Neuronal stem cell (in vitro differentiated cells): ENCODE measurements around the gene KCNQ1.

Experiments
- DNase-seq: peaks from one replicate; pipeline ENCODE4 v3.0.0-alpha.2; 2013; ENCODE audit warnings: low spot score
- H2AFZ ChIP-seq: one replicate; pipeline ENCODE4 v1.6.1; 2013; ENCODE audit warnings: mild to moderate bottlenecking, low read length, inconsistent platforms
- H2AK5ac ChIP-seq: 2 replicates; pipeline ENCODE4 v1.6.1; 2013; ENCODE audit warnings: low read depth, mild to moderate bottlenecking, inconsistent platforms, low read length, moderate library complexity, mixed read lengths
- H2BK120ac ChIP-seq: 2 replicates; pipeline ENCODE4 v1.6.1; 2013; ENCODE audit warnings: low read depth, mild to moderate bottlenecking, inconsistent platforms, low read length, moderate library complexity, mixed read lengths
- H2BK12ac ChIP-seq: one replicate; pipeline ENCODE4 v1.6.1; 2013; ENCODE audit warnings: low read length, inconsistent platforms
- H2BK15ac ChIP-seq: 2 replicates; pipeline ENCODE4 v1.6.1; 2013; ENCODE audit warnings: mild to moderate bottlenecking, low read length, inconsistent platforms, mixed read lengths
- H2BK5ac ChIP-seq: one replicate; pipeline ENCODE4 v1.6.1; 2013; ENCODE audit warnings: inconsistent platforms, mild to moderate bottlenecking, low read length, moderate library complexity
- H3K14ac ChIP-seq: one replicate; pipeline ENCODE4 v1.6.1; 2013; ENCODE audit warnings: low read length, inconsistent platforms
- H3K18ac ChIP-seq: 2 replicates; pipeline ENCODE4 v1.6.1; 2013; ENCODE audit warnings: low read length, inconsistent platforms
- H3K23ac ChIP-seq: 2 replicates; pipeline ENCODE4 v1.6.1; 2013; ENCODE audit warnings: low read depth, mild to moderate bottlenecking, mixed read lengths, low read length, inconsistent platforms; ENCODE audit not compliant: poor library complexity
- H3K27ac ChIP-seq: replicated peaks from 3 replicates; pipeline ENCODE4 v1.5.1; 2013; ENCODE audit warnings: low read length, inconsistent platforms
- H3K27me3 ChIP-seq, 3 experiments: 2 replicates each; pipeline ENCODE4 v1.6.1; 2013; ENCODE audit warnings: low read length in 3 of 3, mild to moderate bottlenecking in 2 of 3, inconsistent platforms in 1 of 3, low read depth in 1 of 3, mixed read lengths in 1 of 3, moderate library complexity in 1 of 3; ENCODE audit not compliant: control insufficient read depth in 3 of 3, insufficient read depth in 3 of 3
- H3K36me3 ChIP-seq, 2 donors: replicated peaks in 1 of 2; 2 replicates each; pipeline ENCODE4 v1.6.1; 2013; ENCODE audit warnings: low read length in 2 of 2; ENCODE audit not compliant: control insufficient read depth in 2 of 2, insufficient read depth in 2 of 2
- H3K4ac ChIP-seq: 2 replicates; pipeline ENCODE4 v1.6.1; 2013; ENCODE audit warnings: inconsistent platforms, mild to moderate bottlenecking, low read length, moderate library complexity
- H3K4me1 ChIP-seq, 2 donors: 1 replicate in 1 of 2; 2 replicates in 1 of 2; pipeline ENCODE4 v1.6.1; 2013; ENCODE audit warnings: low read length in 2 of 2, low read depth in 1 of 2; ENCODE audit not compliant: control insufficient read depth in 2 of 2, insufficient read depth in 1 of 2
- H3K4me2 ChIP-seq: one replicate; pipeline ENCODE4 v1.6.1; 2013; ENCODE audit warnings: mild to moderate bottlenecking, low read length, inconsistent platforms; ENCODE audit not compliant: insufficient read depth, poor library complexity, severe bottlenecking
- H3K4me3 ChIP-seq, 2 donors: 2 replicates each; pipeline ENCODE4 v1.5.1; 2013; ENCODE audit warnings: low read length in 2 of 2, mild to moderate bottlenecking in 2 of 2, inconsistent platforms in 1 of 2, moderate library complexity in 1 of 2
- H3K79me1 ChIP-seq: one replicate; pipeline ENCODE4 v1.6.1; 2013; ENCODE audit warnings: low read depth, mild to moderate bottlenecking, inconsistent platforms, low read length, moderate library complexity
- H3K9ac ChIP-seq: one replicate; pipeline ENCODE4 v1.6.1; 2013; ENCODE audit warnings: mild to moderate bottlenecking, low read depth, low read length, inconsistent platforms; ENCODE audit not compliant: poor library complexity
- H3K9me3 ChIP-seq, 2 donors: replicated peaks in 1 of 2; 2 replicates each; pipeline versions ENCODE3 to v1.6.1; 2013; ENCODE audit warnings: low read length in 2 of 2, mild to moderate bottlenecking in 2 of 2, inconsistent platforms in 1 of 2, low read depth in 1 of 2, mixed read lengths in 1 of 2, moderate library complexity in 1 of 2; ENCODE audit not compliant: control insufficient read depth in 2 of 2, insufficient read depth in 1 of 2
- H4K8ac ChIP-seq: one replicate; pipeline ENCODE4 v1.6.1; 2013; ENCODE audit warnings: low read depth, mild to moderate bottlenecking, inconsistent platforms, low read length, moderate library complexity
- H4K91ac ChIP-seq: one replicate; pipeline ENCODE4 v1.6.1; 2013; ENCODE audit warnings: low read length, low read depth, mild to moderate bottlenecking, inconsistent platforms; ENCODE audit not compliant: poor library complexity
- WGBS, 2 donors: extraction: QIAGEN DNeasy Blood & Tissue Kit; methylation state at CpG; one replicate each; pipeline ENCODE4 v1.1.7; 2013; ENCODE audit warnings: missing lambda C conversion rate in 2 of 2, mixed read lengths in 1 of 2; ENCODE audit not compliant: insufficient read length in 2 of 2, insufficient replicate concordance in 1 of 2; ENCODE audit errors: extremely low coverage in 2 of 2; 5-methylcytosine and 5-hydroxymethylcytosine counted together

KCNQ1 gene

GRCh38 chr11:2467695-2468055 is 22.9 kb downstream of the KCNQ1 start:
- H2AFZ ChIP-seq, result no peak overlapping the region

DNA sequence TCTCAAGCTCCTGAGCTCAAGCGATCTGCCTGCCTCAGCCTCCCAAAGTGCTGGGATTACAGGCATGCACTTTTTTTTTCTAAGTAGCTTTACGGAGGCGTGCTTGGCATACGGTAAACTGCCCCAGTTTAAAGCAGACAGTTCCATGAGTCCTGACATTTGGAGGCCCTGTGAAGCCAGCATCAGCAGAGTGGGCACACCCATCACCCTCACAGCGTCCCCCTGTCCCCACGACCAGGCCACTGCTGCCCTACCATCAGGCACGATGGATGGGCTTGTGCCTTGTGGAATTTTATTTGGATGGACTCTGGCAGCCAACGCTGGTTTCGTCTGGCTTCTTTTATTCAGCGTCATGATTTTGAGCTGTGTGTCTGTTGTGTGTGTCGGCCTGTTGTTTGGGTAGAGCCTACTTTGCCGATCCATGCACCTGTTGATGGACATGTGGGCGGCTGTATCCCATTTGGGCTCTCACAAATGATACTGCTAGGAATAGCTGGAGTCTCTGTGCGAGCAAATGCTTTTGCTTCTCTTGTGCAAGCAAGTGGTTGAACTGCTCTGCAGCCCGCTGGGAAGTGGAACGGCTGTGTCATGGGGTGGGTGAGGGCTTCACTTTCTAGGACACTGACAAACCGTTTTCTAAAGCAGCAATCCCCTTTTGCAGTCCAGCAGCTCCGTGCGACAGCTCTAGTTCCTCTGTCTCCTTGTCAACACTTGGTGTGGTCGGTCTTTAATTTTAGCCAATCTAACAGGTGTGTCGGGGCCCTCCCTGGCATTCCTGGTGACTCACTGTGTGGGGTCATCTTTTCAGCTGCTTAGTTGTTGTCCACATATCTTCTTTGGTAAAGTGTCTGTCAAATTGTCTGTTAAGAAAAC is 23.8 kb downstream of the KCNQ1 start:
- no CpG with 5 or more reads among the region's 21 CpGs for WGBS, 2 donors
- Histone ChIP-seq H3K4ac (no peak overlapping the region), H3K79me1 (no peaks in the 10 kb centered on the region), H2AFZ (no peak overlapping the region), H3K4me2 (no peak overlapping the region), H3K27me3 (peaks cover 0 to 12% (median 2%) of the 10 kb centered on the region in 3 experiments), H4K91ac (no peak overlapping the region), H3K4me1 (no peaks in the 10 kb centered on the region), H3K14ac (no peak overlapping the region), H2BK5ac (no peak overlapping the region), H4K8ac (no peak overlapping the region), H3K4me3 (no peak overlapping the region), H2BK120ac (no peak overlapping the region), H3K36me3 (peaks cover 0 to 2% of the 10 kb centered on the region in 2 donors), H3K9ac (no peak overlapping the region), H3K23ac (no peak overlapping the region), H3K18ac (peak overlapping the region; percentile 29), H2BK15ac (no peak overlapping the region), H3K27ac (no peak overlapping the region), H3K9me3 (peaks cover 0 to 5% of the 10 kb centered on the region in 2 donors), H2AK5ac (no peak overlapping the region), H2BK12ac (no peak overlapping the region)
- DNase-seq, result no peak

More at GRCh38 chr11:2467695-2468055, 22.9 kb downstream of the KCNQ1 start:
- H3K4ac ChIP-seq, result no peak overlapping the region
- peaks cover 0 to 12% (median 2%) of the 10 kb centered on the region in 3 experiments for H3K27me3 ChIP-seq
- H2BK5ac ChIP-seq, result no peak overlapping the region
- peak overlapping the region; percentile 65 for H3K23ac ChIP-seq
- H3K36me3 ChIP-seq, result peaks cover 0 to 2% of the 10 kb centered on the region in 2 donors
- H3K4me2 ChIP-seq, result no peak overlapping the region
- H2BK120ac ChIP-seq, result no peak overlapping the region
- H3K4me1 ChIP-seq, result no peaks in the 10 kb centered on the region
- no peak overlapping the region for H3K27ac ChIP-seq
- no peaks in the 10 kb centered on the region for H3K79me1 ChIP-seq
- peak overlapping the region; percentile 83 for H2BK15ac ChIP-seq
- peak overlapping the region; percentile 73 for H2BK12ac ChIP-seq
- WGBS, 2 donors, result no CpG with 5 or more reads among the region's 7 CpGs
- H3K9ac ChIP-seq, result peak overlapping the region; percentile 60
- peak overlapping the region; percentile 99 for H2AK5ac ChIP-seq
- no peak for DNase-seq
- H3K18ac ChIP-seq, result peak overlapping the region; percentile 44
- H3K9me3 ChIP-seq, result peaks cover 0 to 5% of the 10 kb centered on the region in 2 donors
- H3K4me3 ChIP-seq, result peak overlapping the region in 1 of 2 donors; percentile 16
- H4K8ac ChIP-seq, result peak overlapping the region; percentile 82
- peak overlapping the region; percentile 71 for H3K14ac ChIP-seq
- no peak overlapping the region for H4K91ac ChIP-seq

DNA sequence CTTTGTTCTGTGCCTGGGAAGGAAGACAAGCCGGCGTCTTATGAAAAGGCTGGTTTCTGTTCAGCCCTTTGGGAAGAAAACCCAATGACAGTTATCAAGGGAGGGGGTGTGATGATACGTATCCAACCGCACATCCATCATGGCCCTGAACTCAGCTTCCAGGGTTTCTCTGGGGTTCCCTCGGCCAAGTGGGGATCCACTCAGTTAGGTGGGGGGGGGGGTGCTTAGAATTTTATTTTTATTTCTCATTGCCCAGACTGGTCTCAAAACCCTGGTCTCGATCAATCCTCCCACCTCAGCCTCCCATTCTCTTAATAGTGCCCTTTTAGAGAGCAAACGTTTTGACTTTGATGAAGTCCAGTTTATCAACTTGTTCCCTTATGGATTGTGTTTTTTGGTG is 25.7 kb downstream of the KCNQ1 start:
- Histone ChIP-seq H2BK120ac (no peak overlapping the region), H3K4me1 (no peaks in the 10 kb centered on the region), H3K36me3 (peaks cover 0 to 2% of the 10 kb centered on the region in 2 donors), H3K27ac (no peak overlapping the region), H2AK5ac (no peak overlapping the region), H2BK12ac (no peak overlapping the region), H2BK5ac (no peak overlapping the region), H3K9ac (no peak overlapping the region), H2BK15ac (no peak overlapping the region), H3K14ac (no peak overlapping the region), H3K4ac (no peak overlapping the region), H4K8ac (no peak overlapping the region), H3K23ac (no peak overlapping the region), H3K4me3 (no peak overlapping the region), H2AFZ (no peak overlapping the region), H3K27me3 (peaks cover 0 to 8% (median 2%) of the 10 kb centered on the region in 3 experiments), H4K91ac (no peak overlapping the region), H3K79me1 (no peaks in the 10 kb centered on the region), H3K4me2 (no peak overlapping the region), H3K9me3 (peaks cover 0 to 5% of the 10 kb centered on the region in 2 donors), H3K18ac (no peak overlapping the region)
- no peak for DNase-seq
- no CpG with 5 or more reads among the region's 7 CpGs for WGBS, 2 donors

- WGBS, 2 donors, result no CpG with 5 or more reads among the region's 17 CpGs
- Histone ChIP-seq H2BK12ac (no peak overlapping the region), H2AK5ac (no peak overlapping the region)
Measured at GRCh38 chr11:2471048-2471803, 26.4 kb downstream of the KCNQ1 start.

More at GRCh38 chr11:2471048-2471803, 26.4 kb downstream of the KCNQ1 start:
- Histone ChIP-seq H3K9ac (peak overlapping the region; percentile 55), H3K27ac (no peak overlapping the region), H2BK15ac (no peak overlapping the region), H3K18ac (peak overlapping the region; percentile 49), H3K4me2 (no peak overlapping the region), H2AFZ (no peak overlapping the region), H3K27me3 (peaks cover 0 to 5% (median 2%) of the 10 kb centered on the region in 3 experiments), H2BK120ac (no peak overlapping the region), H3K14ac (peak overlapping the region; percentile 66), H3K23ac (no peak overlapping the region), H3K9me3 (peaks cover 0 to 5% of the 10 kb centered on the region in 2 donors), H4K91ac (no peak overlapping the region), H3K4me3 (peak overlapping the region in 1 of 2 donors; percentile 12), H4K8ac (no peak overlapping the region), H3K4ac (peak overlapping the region; percentile 31), H2BK5ac (peak overlapping the region; percentile 29), H3K36me3 (peaks cover 0 to 2% of the 10 kb centered on the region in 2 donors), H3K79me1 (no peaks in the 10 kb centered on the region), H3K4me1 (no peaks in the 10 kb centered on the region)
- DNase-seq, result no peak
